ENCODE data around the gene C1orf94.
"Not testable (repeated sequence)": the region's sequence is repeated elsewhere in the genome, so short reads cannot be mapped to it uniquely, and the experiment has no call there.

C1orf94 gene

GRCh38 chr1:34175744-34176143 lies 963 bp upstream of the C1orf94 start:
- TF ChIP-seq, protein P1, sequence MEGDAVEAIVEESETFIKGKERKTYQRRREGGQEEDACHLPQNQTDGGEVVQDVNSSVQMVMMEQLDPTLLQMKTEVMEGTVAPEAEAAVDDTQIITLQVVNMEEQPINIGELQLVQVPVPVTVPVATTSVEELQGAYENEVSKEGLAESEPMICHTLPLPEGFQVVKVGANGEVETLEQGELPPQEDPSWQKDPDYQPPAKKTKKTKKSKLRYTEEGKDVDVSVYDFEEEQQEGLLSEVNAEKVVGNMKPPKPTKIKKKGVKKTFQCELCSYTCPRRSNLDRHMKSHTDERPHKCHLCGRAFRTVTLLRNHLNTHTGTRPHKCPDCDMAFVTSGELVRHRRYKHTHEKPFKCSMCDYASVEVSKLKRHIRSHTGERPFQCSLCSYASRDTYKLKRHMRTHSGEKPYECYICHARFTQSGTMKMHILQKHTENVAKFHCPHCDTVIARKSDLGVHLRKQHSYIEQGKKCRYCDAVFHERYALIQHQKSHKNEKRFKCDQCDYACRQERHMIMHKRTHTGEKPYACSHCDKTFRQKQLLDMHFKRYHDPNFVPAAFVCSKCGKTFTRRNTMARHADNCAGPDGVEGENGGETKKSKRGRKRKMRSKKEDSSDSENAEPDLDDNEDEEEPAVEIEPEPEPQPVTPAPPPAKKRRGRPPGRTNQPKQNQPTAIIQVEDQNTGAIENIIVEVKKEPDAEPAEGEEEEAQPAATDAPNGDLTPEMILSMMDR (IDR thresholded peaks at IDR 0.05; ENCODE audit: low read depth, low read length, missing control alignments) = no peak
- no peak overlapping the region for H3K4me3 ChIP-seq (replicated peaks; ENCODE audit: low read depth, low read length)
- no peak for DNase-seq (ENCODE audit: extremely low read depth, low read depth)

DNA sequence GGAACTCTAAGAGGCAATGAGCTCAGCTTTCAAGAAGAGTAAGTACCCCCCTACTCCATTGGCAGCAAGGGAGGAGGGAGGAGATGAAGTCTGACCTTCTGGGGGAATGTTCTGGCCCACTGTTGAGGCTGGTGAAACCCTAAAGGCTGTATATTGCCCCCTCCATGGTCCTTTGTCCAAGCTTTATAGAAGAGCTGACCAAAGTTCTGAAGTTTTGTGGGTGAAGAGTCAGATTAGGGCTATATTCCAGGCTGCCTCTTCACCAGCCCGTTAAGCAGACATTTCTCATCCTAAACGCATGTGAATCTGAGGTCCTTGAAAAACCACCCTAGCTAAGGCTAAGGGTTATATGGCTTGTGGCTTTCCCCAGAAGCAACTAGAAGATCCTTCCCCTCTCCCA lies 1.4 kb downstream of the C1orf94 start:
- H3K4me3 ChIP-seq (replicated peaks; ENCODE audit: low read depth, low read length) = no peak overlapping the region
- TF ChIP-seq, protein P1 (IDR thresholded peaks at IDR 0.05; ENCODE audit: low read depth, low read length, missing control alignments) = no peak
- DNase-seq (ENCODE audit: extremely low read depth, low read depth) = no peak

- DNase-seq (ENCODE audit: extremely low read depth, low read depth); H3K4me3 ChIP-seq (replicated peaks; ENCODE audit: low read depth, low read length): not testable (repeated sequence)
These were observed 6.7 kb downstream of the C1orf94 start for GRCh38 chr1:34183381-34183780.

GRCh38 chr1:34186741-34187494 lies 10.2 kb downstream of the C1orf94 start:
- TF ChIP-seq, protein P1 (IDR thresholded peaks at IDR 0.05; ENCODE audit: low read depth, low read length, missing control alignments) = no peak
- H3K4me3 ChIP-seq (replicated peaks; ENCODE audit: low read depth, low read length) = no peak overlapping the region
- DNase-seq (ENCODE audit: extremely low read depth, low read depth) = no peak

DNA sequence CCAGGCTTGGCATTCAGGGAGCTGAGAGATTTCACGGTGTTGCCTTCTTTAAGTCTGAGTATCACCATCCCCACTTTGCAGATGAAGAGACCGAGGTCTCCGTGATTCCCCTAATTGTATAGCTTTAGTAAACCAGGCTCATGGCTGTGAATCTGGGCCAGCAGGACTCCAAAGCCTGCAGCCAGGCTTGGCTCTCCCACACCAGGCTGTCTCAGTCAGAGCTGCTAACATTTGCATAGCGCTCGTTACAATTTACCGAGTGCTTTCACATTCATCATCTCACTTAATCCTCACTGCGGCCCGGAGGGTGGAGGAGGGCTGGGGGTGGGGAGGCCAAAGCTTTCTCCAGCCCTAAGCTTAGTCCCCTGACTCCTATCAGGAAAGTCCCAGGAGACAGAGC lies 11.7 kb downstream of the C1orf94 start:
- no peak overlapping the region for H3K4me3 ChIP-seq (replicated peaks; ENCODE audit: low read depth, low read length)
- TF ChIP-seq, protein P1 (IDR thresholded peaks at IDR 0.05; ENCODE audit: low read depth, low read length, missing control alignments) = no peak
- no peak for DNase-seq (ENCODE audit: extremely low read depth, low read depth)

GRCh38 chr1:34188985-34189384 lies 12.3 kb downstream of the C1orf94 start:
- TF ChIP-seq, protein P1 (IDR thresholded peaks at IDR 0.05; ENCODE audit: low read depth, low read length, missing control alignments) = no peak
- DNase-seq (ENCODE audit: extremely low read depth, low read depth) = no peak
- H3K4me3 ChIP-seq (replicated peaks; ENCODE audit: low read depth, low read length) = no peak overlapping the region

GRCh38 chr1:34190692-34191091 lies 14.0 kb downstream of the C1orf94 start:
- no peak for DNase-seq (ENCODE audit: extremely low read depth, low read depth)
- H3K4me3 ChIP-seq (replicated peaks; ENCODE audit: low read depth, low read length) = no peak overlapping the region
- TF ChIP-seq, protein P1 (IDR thresholded peaks at IDR 0.05; ENCODE audit: low read depth, low read length, missing control alignments) = no peak

Measured in HFF-Myc (cell line).